ENCODE results near the gene STRIP1.
A peak's percentile ranks its signal among the peaks of the same experiment; 100 is the strongest.

STRIP1 gene

GRCh38 chr1:110034451-110035235 is at the start of gene STRIP1:
STRIP1 (plus strand) TSS chr1:110034624; CDS start chr1:110034638, 14 bp downstream.
- Histone ChIP-seq H3K4me1 (ENCODE audit: control insufficient read depth, insufficient read depth, low read length) (peaks cover 6% of the 10 kb centered on the region), H3K27ac (ENCODE audit: low read depth, low read length) (peak within 1 kb of the TSS; percentile 91), H3K36me3 (ENCODE audit: control insufficient read depth, insufficient read depth, low read length) (peaks cover 17% of the 10 kb centered on the region), H3K4me3 (ENCODE audit: low read length) (peak within 1 kb of the TSS; percentile 81), H3K9ac (ENCODE audit: low read length) (peak within 1 kb of the TSS; percentile 75), H3K27me3 (ENCODE audit: control insufficient read depth, insufficient read depth, low read length) (no peaks in the 10 kb centered on the region)

DNA sequence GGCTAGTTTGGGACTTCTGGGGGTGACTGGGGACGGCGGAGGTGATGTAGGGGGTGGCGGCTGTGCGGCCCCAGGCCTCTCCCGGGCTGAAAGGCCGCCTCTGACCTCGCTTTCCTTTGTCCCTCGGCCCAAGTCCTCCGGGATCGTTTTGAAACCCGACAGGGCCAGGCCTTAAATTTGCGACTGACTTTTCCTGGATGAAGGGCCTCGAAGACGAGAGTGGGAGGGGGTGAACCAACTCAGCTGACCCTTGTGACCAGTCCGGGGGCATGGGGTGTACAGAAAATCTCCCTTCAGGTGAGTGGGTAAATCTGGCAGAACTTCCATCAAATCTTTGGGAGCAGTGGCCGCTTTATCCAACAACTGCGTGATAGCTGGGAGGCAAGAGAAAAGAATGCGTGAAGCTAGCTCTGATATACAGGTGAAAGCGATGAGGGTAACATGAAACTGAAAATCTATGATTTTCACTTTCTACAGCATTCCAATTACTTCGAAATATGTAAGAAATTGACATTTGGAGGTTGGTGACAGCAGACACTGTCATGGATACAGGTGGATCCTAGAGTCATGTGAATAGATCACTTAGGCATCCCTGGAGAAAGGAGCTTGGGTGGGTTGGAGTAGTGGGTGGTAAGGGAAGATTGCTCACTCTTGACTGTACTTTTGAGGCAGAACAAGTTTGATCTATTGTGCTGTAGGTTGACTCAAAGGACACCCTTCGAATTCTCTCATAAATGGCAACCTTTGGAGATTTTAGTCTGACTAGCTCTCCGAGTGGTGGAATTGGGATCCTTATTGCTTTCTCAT is 49.0 kb upstream of the STRIP1 start:
- Histone ChIP-seq H3K4me3 (ENCODE audit: low read length) (peak overlapping the region; percentile 73), H3K27ac (ENCODE audit: low read depth, low read length) (peak overlapping the region; percentile 97), H3K27me3 (ENCODE audit: control insufficient read depth, insufficient read depth, low read length) (no peaks in the 10 kb centered on the region), H3K36me3 (ENCODE audit: control insufficient read depth, insufficient read depth, low read length) (no peaks in the 10 kb centered on the region), H3K9ac (ENCODE audit: low read length) (peak overlapping the region; percentile 74), H3K4me1 (ENCODE audit: control insufficient read depth, insufficient read depth, low read length) (peaks cover 19% of the 10 kb centered on the region)

DNA sequence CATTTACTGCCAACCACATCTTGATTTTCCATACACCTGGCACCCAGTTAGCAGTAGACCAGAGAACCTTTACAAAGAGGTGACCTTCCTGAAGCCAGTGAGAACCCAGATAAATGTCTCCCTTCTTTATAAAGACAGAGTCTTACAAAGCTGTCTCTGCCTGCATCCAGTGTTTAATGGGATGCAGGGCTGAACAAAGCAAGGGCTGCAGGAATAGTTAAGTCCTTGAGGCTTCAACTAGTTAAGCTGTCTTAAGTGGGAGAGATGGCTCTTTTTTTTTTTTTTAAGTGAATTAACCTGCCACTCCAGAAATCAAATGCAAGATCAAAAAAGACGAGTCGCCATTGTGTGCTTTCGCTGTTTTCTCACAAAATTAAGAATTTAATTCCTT is 48.4 kb upstream of the STRIP1 start:
- Histone ChIP-seq H3K9ac (ENCODE audit: low read length) (peak overlapping the region; percentile 74), H3K4me3 (ENCODE audit: low read length) (peak overlapping the region; percentile 73), H3K36me3 (ENCODE audit: control insufficient read depth, insufficient read depth, low read length) (no peaks in the 10 kb centered on the region), H3K27me3 (ENCODE audit: control insufficient read depth, insufficient read depth, low read length) (no peaks in the 10 kb centered on the region), H3K27ac (ENCODE audit: low read depth, low read length) (no peak overlapping the region), H3K4me1 (ENCODE audit: control insufficient read depth, insufficient read depth, low read length) (peaks cover 19% of the 10 kb centered on the region)

GRCh38 chr1:109988349-109988914 is 46.0 kb upstream of the STRIP1 start:
- no peaks in the 10 kb centered on the region for H3K27me3 ChIP-seq (ENCODE audit: control insufficient read depth, insufficient read depth, low read length)
- H3K27ac ChIP-seq (ENCODE audit: low read depth, low read length) = no peak overlapping the region
- no peak overlapping the region for H3K9ac ChIP-seq (ENCODE audit: low read length)
- H3K4me1 ChIP-seq (ENCODE audit: control insufficient read depth, insufficient read depth, low read length) = peaks cover 26% of the 10 kb centered on the region
- H3K4me3 ChIP-seq (ENCODE audit: low read length) = no peak overlapping the region
- H3K36me3 ChIP-seq (ENCODE audit: control insufficient read depth, insufficient read depth, low read length) = no peaks in the 10 kb centered on the region

DNA sequence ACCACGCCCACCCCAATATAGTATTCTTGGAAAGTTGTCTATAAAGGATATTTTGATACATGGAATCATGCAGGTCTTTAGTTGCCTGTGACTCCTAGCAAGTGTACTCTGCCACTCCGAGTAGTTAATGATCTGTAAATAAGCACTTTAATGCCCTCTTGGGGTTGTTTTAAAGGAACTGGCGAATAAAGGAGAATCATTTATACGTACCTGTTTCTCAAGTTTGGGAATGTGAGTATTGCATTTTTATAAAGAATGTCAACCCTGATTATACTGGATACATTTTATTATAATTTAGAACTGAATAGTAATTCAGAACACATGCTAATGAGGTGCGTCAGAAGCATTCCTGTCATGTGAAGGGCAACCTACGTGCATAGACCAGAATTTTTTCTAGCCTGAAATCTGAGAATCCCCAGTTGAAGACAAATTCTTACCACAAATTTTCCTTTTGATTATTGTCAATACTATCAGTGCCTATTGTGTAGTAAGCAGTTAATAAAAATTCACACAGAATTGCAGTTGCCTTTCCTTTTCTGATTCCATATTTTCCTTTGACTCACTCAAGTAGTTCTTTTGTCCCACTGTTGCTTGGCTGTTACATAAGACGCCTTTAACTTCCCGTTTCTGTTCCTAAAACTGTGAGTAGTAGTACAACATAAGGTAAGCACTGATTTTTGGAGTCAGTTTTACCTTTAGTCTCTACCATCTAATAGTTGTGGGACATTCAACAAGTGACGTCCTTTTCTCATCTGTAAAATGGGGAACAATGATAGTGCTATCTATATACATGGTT is 44.7 kb upstream of the STRIP1 start:
- Histone ChIP-seq H3K36me3 (ENCODE audit: control insufficient read depth, insufficient read depth, low read length) (no peaks in the 10 kb centered on the region), H3K27ac (ENCODE audit: low read depth, low read length) (no peak overlapping the region), H3K9ac (ENCODE audit: low read length) (no peak overlapping the region), H3K27me3 (ENCODE audit: control insufficient read depth, insufficient read depth, low read length) (no peaks in the 10 kb centered on the region), H3K4me1 (ENCODE audit: control insufficient read depth, insufficient read depth, low read length) (peaks cover 37% of the 10 kb centered on the region), H3K4me3 (ENCODE audit: low read length) (no peak overlapping the region)

DNA sequence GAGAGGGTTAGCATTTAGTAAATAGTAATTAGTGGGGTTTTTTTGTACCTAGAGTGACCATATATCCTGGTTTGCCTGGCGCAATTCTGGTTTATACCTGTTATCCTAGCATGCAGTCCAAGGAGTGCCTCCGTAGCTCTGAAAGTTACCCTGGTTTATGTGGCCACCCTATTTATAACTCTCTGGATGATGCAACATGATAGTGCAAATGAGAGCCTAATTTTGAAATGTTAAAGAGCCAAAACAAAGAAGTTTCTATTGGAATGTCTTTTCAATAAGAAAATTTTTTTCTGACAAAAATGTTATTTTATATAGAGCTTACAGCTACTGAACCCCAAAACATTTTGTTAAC is 44.1 kb upstream of the STRIP1 start:
- no peaks in the 10 kb centered on the region for H3K36me3 ChIP-seq (ENCODE audit: control insufficient read depth, insufficient read depth, low read length)
- H3K4me3 ChIP-seq (ENCODE audit: low read length) = no peak overlapping the region
- no peak overlapping the region for H3K27ac ChIP-seq (ENCODE audit: low read depth, low read length)
- no peaks in the 10 kb centered on the region for H3K27me3 ChIP-seq (ENCODE audit: control insufficient read depth, insufficient read depth, low read length)
- peaks cover 38% of the 10 kb centered on the region for H3K4me1 ChIP-seq (ENCODE audit: control insufficient read depth, insufficient read depth, low read length)
- H3K9ac ChIP-seq (ENCODE audit: low read length) = no peak overlapping the region

DNA sequence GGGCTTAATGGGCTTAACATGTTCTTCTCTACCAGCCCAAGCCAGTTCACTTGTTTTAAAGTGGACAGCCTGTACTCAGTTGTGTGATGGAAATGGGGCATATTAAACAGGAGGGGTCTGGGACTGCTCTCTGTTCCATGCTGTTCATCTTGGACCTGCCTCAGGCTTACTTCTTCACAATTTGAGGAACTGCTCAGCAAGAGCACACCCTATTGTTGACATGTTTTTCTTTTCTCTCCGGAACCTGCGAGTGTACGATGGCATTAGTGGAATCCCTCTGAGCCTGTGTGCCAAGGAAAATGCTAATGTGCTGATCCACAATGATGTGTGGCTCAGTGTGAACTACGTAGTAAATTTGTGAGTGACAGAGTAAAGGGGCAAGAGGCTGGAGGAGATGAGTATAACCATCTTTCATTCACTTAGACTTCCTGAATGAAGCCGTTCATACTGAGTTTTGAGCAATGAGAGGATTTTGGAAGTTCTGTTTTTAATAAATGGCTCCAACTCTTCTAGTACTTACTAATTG is 43.0 kb upstream of the STRIP1 start:
- H3K27ac ChIP-seq (ENCODE audit: low read depth, low read length) = peak overlapping the region; percentile 33
- H3K4me3 ChIP-seq (ENCODE audit: low read length) = no peak overlapping the region
- H3K4me1 ChIP-seq (ENCODE audit: control insufficient read depth, insufficient read depth, low read length) = peaks cover 27% of the 10 kb centered on the region

DNA sequence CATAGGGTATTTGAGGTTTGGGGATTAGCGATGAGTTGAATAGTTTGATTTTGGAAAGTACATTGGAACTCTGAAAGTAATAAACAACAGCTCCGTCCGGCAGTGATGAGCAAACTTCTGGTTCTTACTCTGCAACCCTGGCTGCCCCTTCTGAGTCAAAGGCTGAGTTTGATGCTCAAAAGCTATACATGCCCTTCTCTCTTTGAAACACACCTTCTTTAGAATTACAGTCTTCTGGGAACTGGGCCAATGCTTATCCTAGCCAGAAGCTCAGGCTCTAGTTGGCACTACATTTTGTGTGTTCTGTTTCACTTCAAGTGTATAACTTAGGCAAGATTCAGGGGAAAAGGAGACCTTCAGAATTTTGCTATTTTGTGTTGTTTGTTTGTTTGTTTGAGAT is 40.5 kb upstream of the STRIP1 start:
- Histone ChIP-seq H3K4me1 (ENCODE audit: control insufficient read depth, insufficient read depth, low read length) (peaks cover 24% of the 10 kb centered on the region), H3K4me3 (ENCODE audit: low read length) (no peak overlapping the region), H3K27me3 (ENCODE audit: control insufficient read depth, insufficient read depth, low read length) (no peaks in the 10 kb centered on the region), H3K36me3 (ENCODE audit: control insufficient read depth, insufficient read depth, low read length) (no peaks in the 10 kb centered on the region), H3K27ac (ENCODE audit: low read depth, low read length) (peak overlapping the region; percentile 69), H3K9ac (ENCODE audit: low read length) (no peak overlapping the region)

More for the DNA sequence above, 43.0 kb upstream of the STRIP1 start:
- H3K27me3 ChIP-seq (ENCODE audit: control insufficient read depth, insufficient read depth, low read length) = no peaks in the 10 kb centered on the region
- no peaks in the 10 kb centered on the region for H3K36me3 ChIP-seq (ENCODE audit: control insufficient read depth, insufficient read depth, low read length)
- no peak overlapping the region for H3K9ac ChIP-seq (ENCODE audit: low read length)

GRCh38 chr1:109994654-109995053 is 39.8 kb upstream of the STRIP1 start:
- Histone ChIP-seq H3K4me1 (ENCODE audit: control insufficient read depth, insufficient read depth, low read length) (peaks cover 24% of the 10 kb centered on the region), H3K27me3 (ENCODE audit: control insufficient read depth, insufficient read depth, low read length) (no peaks in the 10 kb centered on the region), H3K36me3 (ENCODE audit: control insufficient read depth, insufficient read depth, low read length) (no peaks in the 10 kb centered on the region), H3K27ac (ENCODE audit: low read depth, low read length) (peak overlapping the region; percentile 69), H3K4me3 (ENCODE audit: low read length) (no peak overlapping the region), H3K9ac (ENCODE audit: low read length) (no peak overlapping the region)

- H3K27me3 ChIP-seq (ENCODE audit: control insufficient read depth, insufficient read depth, low read length) = no peaks in the 10 kb centered on the region
- peak overlapping the region; percentile 15 for H3K27ac ChIP-seq (ENCODE audit: low read depth, low read length)
- H3K4me1 ChIP-seq (ENCODE audit: control insufficient read depth, insufficient read depth, low read length) = peaks cover 22% of the 10 kb centered on the region
- H3K9ac ChIP-seq (ENCODE audit: low read length) = no peak overlapping the region
- H3K36me3 ChIP-seq (ENCODE audit: control insufficient read depth, insufficient read depth, low read length) = no peaks in the 10 kb centered on the region
- H3K4me3 ChIP-seq (ENCODE audit: low read length) = no peak overlapping the region
These were observed 38.9 kb upstream of the STRIP1 start for GRCh38 chr1:109995536-109995935.

DNA sequence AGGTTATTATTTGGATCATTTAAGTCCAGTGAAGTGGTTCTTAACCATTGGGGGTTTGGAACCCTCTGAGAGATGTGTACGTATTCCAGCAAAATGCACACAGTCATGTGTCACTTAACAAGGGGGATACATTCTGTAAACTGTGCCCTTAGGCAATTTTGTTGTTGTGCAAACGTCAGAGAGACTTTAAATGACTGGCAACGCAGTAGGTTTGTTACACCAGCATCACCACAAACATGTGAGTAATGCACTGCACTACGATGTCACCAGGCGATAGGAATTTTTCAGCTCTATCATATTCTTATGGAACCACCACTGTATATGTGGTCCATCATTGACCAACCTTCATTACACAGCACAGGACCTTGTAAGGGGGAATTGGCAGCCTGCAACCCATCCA is 37.9 kb upstream of the STRIP1 start:
- no peak overlapping the region for H3K4me3 ChIP-seq (ENCODE audit: low read length)
- no peak overlapping the region for H3K27ac ChIP-seq (ENCODE audit: low read depth, low read length)
- no peaks in the 10 kb centered on the region for H3K27me3 ChIP-seq (ENCODE audit: control insufficient read depth, insufficient read depth, low read length)
- H3K9ac ChIP-seq (ENCODE audit: low read length) = no peak overlapping the region
- H3K36me3 ChIP-seq (ENCODE audit: control insufficient read depth, insufficient read depth, low read length) = no peaks in the 10 kb centered on the region
- H3K4me1 ChIP-seq (ENCODE audit: control insufficient read depth, insufficient read depth, low read length) = peaks cover 22% of the 10 kb centered on the region

All from rectal smooth muscle tissue (tissue), 1 donor.